MCF 10A (cell line): Measurements from ENCODE around the gene MRPL46. TPM values are rescaled to one million over a fixed set of nuclear protein-coding genes. Genes with fewer than 3 reads are reported as not detected.

ENCODE experiments used
- BruUV-seq: library from RNA; stranded (reverse); fragments of 400-500 nt; replicated peaks from 2 replicates; lab custom pipeline; 2021; lab: Mats Ljungman, UMichigan
- CTCF ChIA-PET: fragments of 300-600 bp; sonication (Branson Sonifier 250); formaldehyde crosslinking; extraction: SDS; loops from one replicate; lab custom pipeline; 2021; ENCODE audit warnings: antibody characterized with exemption, inconsistent platforms; lab: Yijun Ruan, JAX
- POLR2A ChIA-PET: fragments of 300-600, 350-650 bp; sonication (Branson Sonifier 250); formaldehyde crosslinking; extraction: SDS; loops from one replicate; lab custom pipeline; 2020; ENCODE audit warnings: antibody characterized with exemption, inconsistent platforms; lab: Yijun Ruan, JAX
- DNase-seq: peaks from one replicate; pipeline ENCODE4 v3.0.0-alpha.2; 2018; ENCODE audit not compliant: unreplicated experiment
- H3K27ac Mint-ChIP-seq: one replicate; pipeline ENCODE4 v1.8.0; 2022; ENCODE audit warnings: mild to moderate bottlenecking, low read depth, mixed read lengths; ENCODE audit not compliant: unreplicated experiment
- H3K27me3 Mint-ChIP-seq: one replicate; pipeline ENCODE4 v1.8.0; 2022; ENCODE audit warnings: mixed read lengths; ENCODE audit not compliant: insufficient read depth, unreplicated experiment
- H3K36me3 Mint-ChIP-seq: one replicate; pipeline ENCODE4 v1.8.0; 2022; ENCODE audit warnings: mild to moderate bottlenecking, moderate library complexity, mixed read lengths; ENCODE audit not compliant: insufficient read depth, unreplicated experiment
- H3K4me1 Mint-ChIP-seq: one replicate; pipeline ENCODE4 v1.8.0; 2022; ENCODE audit warnings: mixed read lengths; ENCODE audit not compliant: insufficient read depth, unreplicated experiment
- H3K4me3 Mint-ChIP-seq: one replicate; pipeline ENCODE4 v1.8.0; 2022; ENCODE audit warnings: mild to moderate bottlenecking, moderate library complexity, mixed read lengths; ENCODE audit not compliant: unreplicated experiment
- H3K9me3 Mint-ChIP-seq: one replicate; pipeline ENCODE4 v1.8.0; 2022; ENCODE audit warnings: mixed read lengths; ENCODE audit not compliant: unreplicated experiment
- CTCF ChIP-seq: fragments of 200-600 bp; IDR thresholded peaks from one replicate; pipeline ENCODE4 v1.8.0; 2022; ENCODE audit warnings: antibody characterized with exemption, mild to moderate bottlenecking; ENCODE audit not compliant: unreplicated experiment
- intact Hi-C: fragments of 100-400 bp; cut with micrococcal nuclease; formaldehyde crosslinking; loops from 2 replicates; pipeline ENCODE4 v1.14.1; 2022
- total RNA-seq: library from RNA; stranded (reverse); gene quantifications from 2 replicates; pipeline ENCODE4 v1.2.3, GENCODE V29; 2022

Gene MRPL46
- total RNA-seq, 1 experiment from 2014 or later = 23.2 TPM

GRCh38 chr15:88465633-88466224 lies 1.5 kb downstream of the MRPL46 start:
- POLR2A ChIA-PET = interaction anchor here (1.0 to 2.0 kb wide), 2 partner anchors 326 to 1910 kb away, joined by 3 to 6 read pairs; no protein-coding TSS in a partner anchor
- peak; percentile 73 for DNase-seq
- Mint-ChIP-seq H3K4me1 (peaks cover 16% of the 10 kb centered on the region), H3K9me3 (no peaks in the 10 kb centered on the region), H3K4me3 (peak overlapping the region; percentile 96), H3K27ac (peak overlapping the region; percentile 98), H3K36me3 (peaks cover 42% of the 10 kb centered on the region), H3K27me3 (no peaks in the 10 kb centered on the region)
- CTCF ChIA-PET = interaction anchor here (0.6 to 7.4 kb wide), 5 partner anchors 10 to 1436 kb away, joined by 3 to 40 read pairs (median 3); no protein-coding TSS in a partner anchor
- BruUV-seq = no TSS peak
- TF ChIP-seq CTCF = no peak
- intact Hi-C loops = loop anchor here (5.0 kb wide), 2 partner anchors 82 to 157 kb away; partner anchors contain the start of genes AEN and DET1

- BruUV-seq = no TSS peak
- H3K27me3 Mint-ChIP-seq = no peaks in the 10 kb centered on the region
- no peak for DNase-seq
- CTCF ChIA-PET = interaction anchor here (0.5 to 7.4 kb wide), 3 partner anchors 9 to 552 kb away, joined by 3 to 40 read pairs (median 3); no protein-coding TSS in a partner anchor
- H3K27ac Mint-ChIP-seq = no peak overlapping the region
- no peak for TF ChIP-seq CTCF
- intact Hi-C loops = no loop called here
- H3K4me3 Mint-ChIP-seq = no peak overlapping the region
- POLR2A ChIA-PET = interaction anchor here (1.1 to 1.4 kb wide), 2 partner anchors 9 to 175 kb away, joined by 4 to 5 read pairs; partner anchors contain the start of gene ISG20
- no peaks in the 10 kb centered on the region for H3K9me3 Mint-ChIP-seq
- peaks cover 60% of the 10 kb centered on the region for H3K36me3 Mint-ChIP-seq
- H3K4me1 Mint-ChIP-seq = peaks cover 16% of the 10 kb centered on the region
These were observed 3.2 kb downstream of the MRPL46 start for GRCh38 chr15:88463870-88464532.

- DNase-seq = no peak
- BruUV-seq = no TSS peak
- ChIA-PET POLR2A (no interaction called here), CTCF (interaction anchor here (0.6 to 4.3 kb wide), 5 partner anchors 9 to 211 kb away, joined by 3 to 40 read pairs (median 5); partner anchors contain the start of genes MRPL46 and MRPS11)
- Mint-ChIP-seq H3K4me1 (no peaks in the 10 kb centered on the region), H3K36me3 (peaks cover 31% of the 10 kb centered on the region), H3K27ac (no peak overlapping the region), H3K9me3 (no peaks in the 10 kb centered on the region), H3K4me3 (no peak overlapping the region), H3K27me3 (no peaks in the 10 kb centered on the region)
- intact Hi-C loops = loop anchor here (10.0 kb wide), 1 partner anchor 1832 kb away; no protein-coding TSS in a partner anchor
- no peak for TF ChIP-seq CTCF
These were observed 10.5 kb downstream of the MRPL46 start for GRCh38 chr15:88456733-88457132.
